ENCODE results near the gene PIAS2.
A peak's percentile ranks its signal among the peaks of the same experiment; 100 is the strongest.
"Not testable (repeated sequence)": the region's sequence is repeated elsewhere in the genome, so short reads cannot be mapped to it uniquely, and the experiment has no call there.

The PIAS2 gene

DNA sequence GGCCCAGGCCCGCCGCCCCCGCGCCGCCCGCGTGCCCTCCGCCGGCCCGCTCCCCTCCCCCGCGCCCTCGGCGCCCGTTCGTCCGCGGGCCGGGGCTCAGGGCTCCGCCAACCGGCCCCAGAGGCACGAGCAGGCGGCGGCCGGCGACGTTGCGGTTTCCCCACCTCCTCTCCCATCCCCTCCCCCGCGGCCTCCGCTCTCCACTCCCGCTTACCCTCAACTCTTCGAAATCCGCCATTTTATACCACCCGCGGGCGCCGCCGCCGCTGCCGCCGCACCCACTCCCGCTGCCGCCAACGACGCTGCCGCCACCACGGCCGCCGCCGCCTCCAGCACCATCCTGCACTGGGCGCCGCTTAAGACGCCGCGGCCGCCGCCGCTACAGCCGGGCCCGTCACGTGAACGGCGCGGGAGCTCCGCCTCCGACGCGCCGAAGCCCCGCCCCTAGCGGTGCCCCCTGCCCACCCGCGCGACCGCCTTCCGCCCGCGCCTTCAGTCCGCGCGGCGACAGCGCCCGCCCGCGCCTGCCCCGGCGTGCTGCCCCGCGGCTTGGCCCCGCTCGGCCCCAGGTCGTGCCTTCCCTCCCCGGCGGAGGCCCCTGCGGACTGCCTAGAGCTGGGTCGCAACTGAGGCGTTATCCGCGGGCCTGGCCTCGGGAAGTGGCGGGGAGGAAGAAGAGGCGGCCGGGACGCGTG is at the start of gene PIAS2, which contains the start of gene KATNAL2:
Gene PIAS2, minus strand, starts transcription at position 400 of the 695 bp plus-strand sequence. Its CDS starts 162 bp downstream, at position 238.
Gene KATNAL2, plus strand, starts transcription at position 495 of the 695 bp plus-strand sequence. CDS start 29,271 bp downstream, outside the sequence.
- H3K4me3 ChIP-seq (ENCODE audit: low read length) = peak within 1 kb of the TSS; percentile 100
- no peak for TF ChIP-seq ZNF274 (IDR thresholded peaks at IDR 0.05; ENCODE audit: low read depth, low read length)

DNA sequence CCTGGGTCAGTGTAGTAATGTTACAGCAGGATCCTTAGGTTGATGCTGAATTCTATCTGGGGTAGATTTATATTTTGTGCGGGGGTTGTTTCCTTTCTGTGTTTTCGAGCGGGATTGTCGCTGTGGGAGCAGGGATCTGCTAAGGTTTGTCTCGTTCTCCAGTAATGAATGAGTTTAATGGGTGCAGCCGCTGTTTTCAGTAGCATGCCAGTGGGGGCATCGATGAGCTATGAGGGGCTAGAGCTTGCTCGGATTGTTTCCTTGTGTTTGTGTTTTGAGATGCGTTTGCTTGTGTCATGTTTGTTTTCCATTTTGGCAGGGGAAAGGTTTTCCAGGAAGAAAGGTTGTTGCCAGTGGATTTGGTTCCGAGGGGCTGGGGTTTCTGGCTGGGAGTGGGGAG is 49.0 kb upstream of the PIAS2 start:
- not testable (repeated sequence) for H3K4me3 ChIP-seq (ENCODE audit: low read length)

DNA sequence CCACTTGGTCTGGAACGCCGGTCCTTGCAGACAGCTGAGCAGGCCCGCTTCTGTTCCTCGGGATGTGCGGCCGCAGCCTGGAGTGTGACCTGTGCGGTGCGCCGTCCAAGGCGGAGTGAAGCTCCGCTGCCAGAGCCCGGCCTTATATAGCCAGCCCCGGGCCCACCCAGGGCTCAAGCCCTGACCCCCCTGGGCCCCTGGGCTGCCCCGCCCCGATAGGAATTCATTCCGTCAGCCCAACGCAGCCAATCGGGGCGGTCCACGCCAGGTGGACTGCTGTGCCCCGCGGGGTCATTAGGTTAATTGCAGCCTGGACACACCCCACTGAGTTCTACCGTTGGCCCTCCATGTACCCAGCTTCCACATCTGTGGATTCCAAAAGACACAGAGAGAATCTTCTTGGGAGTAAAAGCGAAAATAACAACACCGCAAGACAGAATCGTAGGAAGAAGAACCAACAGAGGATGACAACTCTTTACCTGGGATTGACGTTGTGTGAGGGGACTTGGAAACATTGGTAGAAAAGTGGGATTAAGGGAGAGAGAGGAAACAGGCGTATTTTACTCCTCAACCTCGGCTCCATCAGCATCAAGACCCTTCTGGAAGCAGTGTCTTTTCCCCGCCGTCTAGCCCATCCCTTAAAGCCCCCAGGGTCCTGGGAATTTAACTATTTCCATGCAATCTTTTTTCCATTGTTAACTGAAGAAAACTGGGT is 47.4 kb upstream of the PIAS2 start:
- not testable (repeated sequence) for H3K4me3 ChIP-seq (ENCODE audit: low read length)

- not testable (repeated sequence) for H3K4me3 ChIP-seq (ENCODE audit: low read length)
Measured at GRCh38 chr18:46963656-46964578, 46.6 kb upstream of the PIAS2 start.

DNA sequence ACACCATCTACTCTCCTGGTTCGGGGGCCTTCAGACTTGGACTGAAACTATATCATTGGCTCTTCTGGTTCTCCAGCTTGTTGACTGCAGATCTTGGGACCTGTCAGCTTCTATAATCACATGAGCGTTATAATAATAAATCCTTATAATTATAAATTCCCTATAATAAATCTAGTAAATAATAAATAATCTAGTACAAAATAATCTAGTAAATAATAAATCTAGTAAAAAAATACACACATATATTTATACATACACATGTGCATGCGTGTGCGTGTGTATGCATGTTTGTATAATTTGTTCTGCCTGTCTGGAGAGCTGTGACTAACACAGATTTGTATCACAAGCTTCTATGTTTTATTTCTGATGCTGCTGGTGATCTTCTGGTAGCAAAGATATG is 40.9 kb upstream of the PIAS2 start:
- TF ChIP-seq ZNF274 (IDR thresholded peaks at IDR 0.05; ENCODE audit: low read depth, low read length) = no peak
- no peak overlapping the region for H3K4me3 ChIP-seq (ENCODE audit: low read length)

GRCh38 chr18:46953195-46953594 is 35.9 kb upstream of the PIAS2 start:
- no peak for TF ChIP-seq ZNF274 (IDR thresholded peaks at IDR 0.05; ENCODE audit: low read depth, low read length)

GRCh38 chr18:46950064-46950656 is 32.9 kb upstream of the PIAS2 start:
- no peak overlapping the region for H3K4me3 ChIP-seq (ENCODE audit: low read length)
- TF ChIP-seq ZNF274 (IDR thresholded peaks at IDR 0.05; ENCODE audit: low read depth, low read length) = no peak

More at GRCh38 chr18:46953195-46953594, 35.9 kb upstream of the PIAS2 start:
- no peak overlapping the region for H3K4me3 ChIP-seq (ENCODE audit: low read length)

DNA sequence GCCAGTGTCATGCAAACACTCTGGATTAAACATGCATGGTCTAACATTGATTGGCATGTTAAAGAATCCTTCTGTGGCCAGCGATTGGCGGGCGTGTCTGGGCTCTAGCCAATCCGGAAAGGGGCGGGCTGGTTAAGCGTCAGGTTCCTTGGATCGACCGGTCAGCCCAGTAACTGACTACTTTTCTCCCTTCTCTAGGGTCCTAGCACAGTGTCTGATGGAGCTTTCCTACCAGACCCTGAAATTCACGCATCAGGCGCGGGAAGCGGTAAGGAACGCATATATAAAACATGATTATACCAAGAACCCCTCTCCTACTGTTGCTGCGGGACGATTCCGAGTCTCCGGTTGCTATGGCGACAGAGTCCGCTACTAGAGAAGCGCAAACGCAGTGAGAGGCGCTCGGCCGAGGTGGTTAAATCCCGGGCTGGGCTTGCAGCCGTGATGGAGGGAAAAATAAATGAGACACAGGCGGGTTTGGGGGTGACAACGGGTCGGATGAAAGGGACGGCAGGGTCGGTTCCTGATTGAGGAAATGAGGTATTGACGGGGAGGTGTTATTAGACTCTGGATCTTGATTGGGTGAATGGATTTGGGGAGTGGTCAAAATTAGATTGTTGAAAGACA is 29.5 kb upstream of the PIAS2 start:
- no peak for TF ChIP-seq ZNF274 (IDR thresholded peaks at IDR 0.05; ENCODE audit: low read depth, low read length)
- H3K4me3 ChIP-seq (ENCODE audit: low read length) = peak overlapping the region; percentile 80

DNA sequence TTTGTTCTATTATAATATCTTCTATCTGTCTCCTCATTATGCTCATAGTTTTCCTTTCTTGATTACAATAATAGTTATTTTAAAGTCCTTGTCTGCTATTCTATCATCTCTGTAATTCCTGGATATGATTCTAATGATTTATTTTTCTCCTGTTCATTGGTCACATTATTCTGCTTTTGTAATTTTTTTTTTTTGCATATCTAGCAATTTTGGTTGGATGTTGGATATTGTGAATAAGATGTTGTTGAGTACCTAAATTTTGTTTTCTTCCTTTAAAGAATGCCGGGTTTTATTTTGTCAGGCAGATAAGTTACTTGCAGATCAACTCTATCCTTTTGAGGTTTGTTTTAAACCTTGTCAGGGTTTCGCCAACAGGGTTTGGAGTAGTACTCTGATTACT is 25.3 kb upstream of the PIAS2 start:
- no peak overlapping the region for H3K4me3 ChIP-seq (ENCODE audit: low read length)
- no peak for TF ChIP-seq ZNF274 (IDR thresholded peaks at IDR 0.05; ENCODE audit: low read depth, low read length)

DNA sequence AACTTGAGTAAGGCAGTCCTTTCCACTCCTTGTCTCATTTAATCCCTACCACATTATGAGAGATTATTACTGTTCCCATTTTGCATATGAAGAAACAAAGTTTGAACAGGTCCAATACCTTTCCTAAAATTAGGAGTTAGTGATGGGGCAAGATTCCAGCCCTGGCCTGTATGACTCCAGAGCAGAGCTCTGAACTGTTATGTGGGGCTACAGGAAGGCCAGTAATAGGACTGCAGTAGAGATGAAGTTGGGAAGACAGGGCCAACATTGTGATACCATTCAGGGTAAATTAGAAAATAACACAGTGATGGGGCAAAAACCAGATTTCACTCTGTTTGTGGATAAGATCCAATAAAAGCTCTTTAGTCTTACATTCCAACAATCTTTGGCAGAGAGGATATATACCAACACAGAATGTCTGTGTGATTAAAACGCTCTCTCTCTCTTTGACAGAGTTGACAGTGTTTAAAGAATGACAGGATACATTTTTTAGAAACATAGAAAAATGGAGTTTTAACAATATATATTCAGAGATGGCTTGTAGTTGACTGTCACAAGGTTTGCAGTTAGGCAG is 22.8 kb upstream of the PIAS2 start:
- no peak overlapping the region for H3K4me3 ChIP-seq (ENCODE audit: low read length)
- TF ChIP-seq ZNF274 (IDR thresholded peaks at IDR 0.05; ENCODE audit: low read depth, low read length) = no peak

GRCh38 chr18:46939337-46939963 is 22.1 kb upstream of the PIAS2 start:
- no peak overlapping the region for H3K4me3 ChIP-seq (ENCODE audit: low read length)
- no peak for TF ChIP-seq ZNF274 (IDR thresholded peaks at IDR 0.05; ENCODE audit: low read depth, low read length)

GRCh38 chr18:46920653-46921052 is 3.3 kb upstream of the PIAS2 start:
- no peak overlapping the region for H3K4me3 ChIP-seq (ENCODE audit: low read length)
- no peak for TF ChIP-seq ZNF274 (IDR thresholded peaks at IDR 0.05; ENCODE audit: low read depth, low read length)

DNA sequence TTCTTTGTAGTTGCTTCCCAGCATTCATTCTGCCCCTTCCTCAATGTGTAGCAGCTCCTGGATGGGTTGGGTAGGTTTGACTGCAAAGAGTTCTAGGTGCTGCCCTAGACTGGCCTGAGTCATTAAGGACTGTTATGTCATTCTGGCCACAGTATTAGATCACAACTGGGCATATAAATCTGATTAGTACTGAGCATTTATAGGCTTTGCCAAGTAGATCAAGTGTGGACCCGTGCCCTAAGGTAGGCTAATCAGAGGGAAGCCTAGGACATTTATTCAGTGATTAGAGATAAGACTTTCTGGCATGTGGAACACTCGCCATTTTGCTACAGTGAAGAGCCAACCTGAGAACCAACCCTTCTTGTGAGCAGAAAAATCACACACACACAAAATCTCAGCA is 2.8 kb upstream of the PIAS2 start:
- H3K4me3 ChIP-seq (ENCODE audit: low read length) = no peak overlapping the region
- TF ChIP-seq ZNF274 (IDR thresholded peaks at IDR 0.05; ENCODE audit: low read depth, low read length) = no peak

Data from GM08714 (cell line).